HUES6 (cell line): Measurements from ENCODE around the gene TMEM63A.
"Not testable (repeated sequence)": the region's sequence is repeated elsewhere in the genome, so short reads cannot be mapped to it uniquely, and the experiment has no call there.

Experiments used
- H3K27ac ChIP-seq: 2 replicates; pipeline ENCODE4 v1.7.0; 2013; ENCODE audit warnings: low read depth, mild to moderate bottlenecking, low read length, inconsistent platforms
- H3K27me3 ChIP-seq: 2 replicates; pipeline ENCODE4 v1.6.1; 2013; ENCODE audit warnings: low read length; ENCODE audit not compliant: control insufficient read depth, insufficient read depth
- H3K36me3 ChIP-seq: 2 replicates; pipeline ENCODE4 v1.6.1; 2013; ENCODE audit warnings: low read length; ENCODE audit not compliant: control insufficient read depth, insufficient read depth
- H3K4me1 ChIP-seq: 2 replicates; pipeline ENCODE4 v1.6.1; 2013; ENCODE audit warnings: low read length; ENCODE audit not compliant: control insufficient read depth, insufficient read depth
- H3K4me3 ChIP-seq: 2 replicates; pipeline ENCODE4 v1.5.1; 2013; ENCODE audit warnings: low read depth, low read length
- H3K9ac ChIP-seq: one replicate; pipeline ENCODE4 v1.6.1; 2013; ENCODE audit warnings: mild to moderate bottlenecking, low read length
- H3K9me3 ChIP-seq: 2 replicates; pipeline ENCODE4 v1.6.1; 2013; ENCODE audit warnings: low read depth, low read length; ENCODE audit not compliant: control insufficient read depth, insufficient read depth

TMEM63A gene

DNA sequence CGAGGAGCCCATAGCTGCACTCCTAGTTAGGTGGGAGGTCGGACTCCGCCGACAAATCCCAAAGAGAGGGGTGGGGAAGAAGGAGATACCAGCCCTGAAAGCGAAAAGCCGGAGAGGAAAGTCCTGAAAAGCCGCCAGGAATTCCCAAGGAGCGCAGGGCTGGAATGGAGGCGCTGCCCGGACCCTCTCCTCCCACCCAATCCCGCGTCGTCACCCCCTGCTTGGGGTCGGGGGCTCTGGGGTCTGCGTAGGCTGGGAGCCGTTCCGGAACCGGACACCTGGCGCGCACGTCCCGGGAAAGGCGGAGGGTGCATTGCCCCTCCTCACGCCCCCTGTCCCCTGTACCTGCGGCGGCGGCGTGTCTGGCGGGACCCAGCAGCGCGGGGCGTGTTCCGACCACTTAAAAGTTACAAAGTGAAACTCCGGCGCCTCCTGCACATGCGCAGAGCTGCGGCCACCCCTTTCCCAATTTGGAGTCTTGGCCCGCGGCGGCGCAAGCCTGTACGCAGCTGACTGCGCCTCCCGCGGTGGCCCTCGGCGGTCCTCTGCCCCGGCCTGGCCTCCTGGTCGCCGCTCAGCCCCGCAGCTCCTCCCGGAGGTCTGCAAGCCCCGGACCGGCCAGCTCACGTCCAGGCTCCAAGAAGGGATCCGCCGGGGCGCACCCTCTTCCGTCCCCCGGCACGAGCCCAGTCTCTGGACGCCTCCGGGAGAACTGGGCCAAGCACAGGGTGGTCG is at the start of gene TMEM63A:
TMEM63A (minus strand) TSS at position 422 of the 735 bp plus-strand sequence. CDS start 4,800 bp downstream, outside the sequence.
- peaks cover 31% of the 10 kb centered on the region for H3K4me1 ChIP-seq
- peak within 1 kb of the TSS; percentile 98 for H3K9ac ChIP-seq
- H3K9me3 ChIP-seq = no peaks in the 10 kb centered on the region
- H3K27ac ChIP-seq = peak within 1 kb of the TSS; percentile 95
- peak within 1 kb of the TSS; percentile 97 for H3K4me3 ChIP-seq
- H3K36me3 ChIP-seq = peaks cover 20% of the 10 kb centered on the region
- peaks cover 4% of the 10 kb centered on the region; the same call in 1 of the 2 replicates for H3K27me3 ChIP-seq

DNA sequence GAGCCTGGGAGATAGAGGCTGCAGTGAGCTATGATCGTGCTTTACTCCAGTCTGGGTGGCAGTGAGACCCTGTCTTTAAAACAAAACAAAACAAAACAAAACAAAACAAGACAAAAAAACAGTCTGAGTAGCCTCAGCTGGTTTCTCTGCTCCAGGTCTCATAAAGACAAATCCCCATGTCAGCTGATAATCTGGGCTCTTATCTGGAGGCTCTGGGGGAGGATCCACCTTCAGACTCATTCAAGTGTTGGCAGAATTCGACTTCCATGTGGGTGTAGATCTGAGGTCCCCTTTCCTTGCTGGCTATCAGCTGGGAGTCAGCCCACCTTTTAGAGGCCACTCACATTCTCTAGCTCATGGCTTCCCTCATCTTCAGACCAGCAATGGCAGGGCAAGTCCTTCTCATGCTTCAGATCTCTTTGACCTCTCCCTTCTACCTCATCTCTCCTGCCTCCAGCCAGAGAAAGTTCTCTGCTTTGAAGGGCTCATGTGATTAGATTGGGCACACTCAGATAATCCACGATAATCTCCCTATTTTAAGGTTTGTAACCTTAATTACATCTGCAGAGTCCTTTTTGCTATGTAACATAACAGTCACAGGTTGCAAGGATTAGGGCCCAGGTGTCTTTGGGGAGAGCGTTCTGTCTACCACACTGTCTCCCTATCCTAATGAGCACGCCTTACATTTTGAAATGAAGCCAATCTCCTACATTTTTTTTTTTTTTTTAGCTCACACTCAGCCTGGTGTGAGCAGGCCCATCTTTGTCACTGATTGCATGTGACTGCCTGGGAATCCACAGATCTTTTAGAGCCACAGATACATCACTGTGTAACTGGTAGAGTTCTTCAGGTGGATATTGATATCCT is 49.3 kb upstream of the TMEM63A start:
- Histone ChIP-seq H3K4me1 (peaks cover 3% of the 10 kb centered on the region; the same call in 1 of the 2 replicates), H3K9ac (no peak overlapping the region), H3K27ac (no peak overlapping the region), H3K9me3 (no peaks in the 10 kb centered on the region), H3K27me3 (no peaks in the 10 kb centered on the region), H3K4me3 (no peak overlapping the region), H3K36me3 (no peaks in the 10 kb centered on the region)

DNA sequence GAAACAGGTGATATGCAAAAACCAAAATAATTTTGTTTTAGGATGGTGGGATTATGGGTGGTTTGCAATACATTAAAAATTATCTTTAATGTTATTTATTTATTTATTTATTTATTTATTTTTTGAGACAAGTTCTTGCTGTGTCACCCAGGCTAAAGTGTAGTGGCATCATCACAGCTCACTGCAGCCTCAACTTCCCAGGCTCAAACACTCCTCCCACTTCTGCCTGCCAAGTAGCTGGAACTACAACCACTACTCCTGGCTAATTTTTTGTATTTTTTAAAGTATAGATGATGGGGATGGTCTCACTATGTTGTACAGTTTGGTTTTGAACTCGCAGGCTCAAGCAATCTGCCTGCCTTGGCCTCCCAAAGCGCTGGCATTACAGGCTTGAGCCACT is 48.4 kb upstream of the TMEM63A start:
- Histone ChIP-seq H3K9me3 (no peaks in the 10 kb centered on the region), H3K27me3 (no peaks in the 10 kb centered on the region), H3K4me3 (no peak overlapping the region), H3K4me1 (peaks cover 3% of the 10 kb centered on the region; the same call in 1 of the 2 replicates), H3K27ac (no peak overlapping the region), H3K9ac (no peak overlapping the region), H3K36me3 (no peaks in the 10 kb centered on the region)

DNA sequence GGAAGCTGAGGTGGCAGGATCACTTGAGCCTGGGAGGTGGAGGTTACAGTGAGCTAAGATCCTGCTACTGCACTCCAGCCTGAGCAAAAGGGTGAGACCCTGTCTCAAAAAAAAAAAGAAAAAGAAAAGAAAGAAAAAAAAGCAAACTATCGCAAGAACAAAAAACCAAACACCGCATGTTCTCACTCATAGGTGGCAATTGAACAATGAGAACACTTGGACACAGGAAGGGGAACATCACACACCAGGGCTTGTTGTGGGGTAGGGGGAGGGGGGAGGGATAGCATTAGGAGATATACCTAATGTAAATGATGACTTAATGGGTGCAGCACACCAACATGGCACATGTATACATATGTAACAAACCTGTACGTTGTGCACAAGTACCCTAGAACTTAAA is 47.3 kb upstream of the TMEM63A start:
- H3K36me3 ChIP-seq, H3K4me1 ChIP-seq, H3K27ac ChIP-seq, H3K9me3 ChIP-seq, H3K4me3 ChIP-seq, H3K9ac ChIP-seq, H3K27me3 ChIP-seq: not testable (repeated sequence)

DNA sequence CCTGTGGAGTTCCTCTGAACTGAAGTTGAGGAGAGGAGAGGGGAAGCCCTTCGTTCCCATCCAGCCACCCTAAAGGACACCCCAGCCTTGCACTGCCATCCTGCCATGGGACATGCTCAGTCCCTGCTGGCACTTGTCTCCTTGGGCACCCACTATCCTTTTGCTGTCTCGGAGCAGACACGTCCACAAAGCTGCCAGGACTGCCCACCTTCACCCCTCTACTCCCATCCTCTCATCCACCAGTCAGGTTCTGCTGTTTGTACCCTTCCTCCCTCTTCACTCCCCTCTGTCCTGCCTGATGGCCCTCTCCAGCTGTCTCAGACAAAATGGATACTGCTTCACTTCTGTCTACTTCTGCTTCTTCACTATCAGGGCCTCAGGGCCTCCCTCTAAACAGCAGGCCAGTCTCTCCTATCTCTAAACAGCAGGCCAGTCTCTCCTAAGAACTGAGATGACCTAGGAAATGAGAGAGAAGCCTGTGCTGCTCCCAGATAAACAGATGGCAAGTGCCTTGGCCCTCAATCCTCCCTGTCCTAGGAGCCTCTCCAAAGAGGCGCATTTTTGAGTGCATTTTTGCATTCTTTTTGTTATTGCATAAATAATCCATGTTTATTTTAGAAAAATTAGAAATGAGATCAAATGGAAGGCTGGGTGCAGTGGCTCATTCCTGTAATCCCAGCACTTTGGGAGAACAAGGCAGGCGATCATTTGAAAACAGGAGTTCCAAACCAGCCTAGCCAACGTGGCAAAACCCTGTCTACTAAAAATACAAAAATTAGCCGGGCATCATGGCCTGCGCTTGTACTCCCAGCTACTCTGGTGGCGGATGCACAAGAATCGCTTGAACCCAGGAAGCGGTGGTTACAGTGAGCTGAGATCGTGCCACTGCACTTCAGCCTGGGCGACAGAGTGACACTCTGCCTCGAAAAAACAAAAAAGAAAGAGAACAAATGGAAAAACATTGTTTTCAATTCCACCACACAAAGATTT is 46.3 kb upstream of the TMEM63A start:
- Histone ChIP-seq H3K36me3 (no peaks in the 10 kb centered on the region), H3K27ac (no peak overlapping the region; the same call in 1 of the 2 replicates), H3K9ac (peak overlapping the region; percentile 13)

DNA sequence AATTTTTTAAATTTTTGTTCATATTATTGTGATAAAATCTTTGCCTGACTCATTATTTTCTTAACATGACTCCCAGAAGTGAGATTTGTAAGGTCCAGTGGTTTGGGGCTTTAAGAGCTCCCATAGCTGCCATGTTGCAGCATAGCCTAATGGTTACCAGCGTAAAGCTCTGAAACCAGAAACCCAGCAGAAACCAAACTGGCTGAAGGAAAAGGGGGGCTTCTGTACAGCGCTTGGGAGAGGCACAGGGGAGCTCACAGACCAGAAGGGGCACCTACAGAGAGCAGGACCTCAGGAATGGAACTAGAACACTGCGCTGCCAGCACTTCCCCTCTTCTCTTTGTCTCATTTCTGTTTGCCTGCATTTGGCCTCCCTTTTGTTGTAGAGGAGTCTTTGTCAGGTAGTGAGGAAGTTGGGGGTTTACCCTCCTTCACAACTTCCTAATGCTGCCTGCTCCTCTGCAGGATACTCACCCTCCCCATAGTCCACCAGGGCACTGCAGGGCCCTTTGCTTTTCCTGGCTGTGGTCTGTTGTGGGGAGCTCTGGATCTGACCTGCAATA is 44.5 kb upstream of the TMEM63A start:
- H3K27me3 ChIP-seq = no peaks in the 10 kb centered on the region
- H3K4me1 ChIP-seq = peaks cover 11% of the 10 kb centered on the region; the same call in 1 of the 2 replicates
- no peak overlapping the region for H3K27ac ChIP-seq
- H3K4me3 ChIP-seq = no peak overlapping the region
- H3K36me3 ChIP-seq = peaks cover 13% of the 10 kb centered on the region
- H3K9me3 ChIP-seq = no peaks in the 10 kb centered on the region
- H3K9ac ChIP-seq = no peak overlapping the region

More for the DNA sequence above, 46.3 kb upstream of the TMEM63A start:
- no peaks in the 10 kb centered on the region for H3K27me3 ChIP-seq
- no peaks in the 10 kb centered on the region for H3K9me3 ChIP-seq
- no peak overlapping the region for H3K4me3 ChIP-seq
- peaks cover 7% of the 10 kb centered on the region; the same call in 1 of the 2 replicates for H3K4me1 ChIP-seq

DNA sequence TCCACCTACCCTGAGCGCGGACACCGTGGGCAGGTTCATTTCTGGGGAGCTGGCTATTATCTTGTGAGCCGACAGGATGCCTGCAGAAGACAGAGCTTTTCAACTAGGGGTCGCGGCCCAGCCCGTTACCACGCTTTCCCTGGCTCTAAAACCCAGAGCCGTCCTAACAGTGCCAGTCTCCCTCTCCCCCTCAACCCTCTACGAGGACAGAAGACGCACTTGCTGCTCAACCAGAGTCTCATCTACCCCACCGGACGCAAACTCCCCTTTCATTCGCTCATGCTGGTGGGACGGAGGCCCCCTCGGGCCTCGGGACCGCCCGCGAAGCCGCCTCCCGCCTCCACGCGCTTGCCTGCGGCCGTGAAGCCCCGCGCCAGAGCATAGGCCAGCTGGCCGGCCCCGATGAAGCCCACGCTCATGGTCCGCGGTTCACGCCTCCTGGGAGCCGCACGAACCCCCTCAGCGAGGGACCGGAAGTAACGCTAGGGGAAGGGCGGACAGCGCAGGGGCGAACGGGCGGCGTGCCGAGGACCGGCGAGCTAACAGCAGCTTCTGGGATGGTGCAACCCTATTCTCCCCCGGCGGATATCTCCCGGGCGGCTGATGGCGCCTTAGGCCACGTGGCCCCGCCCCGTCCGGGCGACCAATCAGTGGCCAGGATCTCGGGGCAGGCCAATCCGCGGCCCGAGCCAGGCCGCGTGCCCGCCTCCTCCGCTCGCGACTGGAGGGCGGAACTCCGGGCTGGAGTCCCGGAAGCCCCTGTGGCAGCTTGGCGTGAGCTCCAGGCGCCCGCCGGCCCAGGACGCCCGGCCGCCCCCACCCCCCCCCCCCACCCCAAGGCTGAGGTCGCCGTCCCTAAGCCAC is 41.7 kb upstream of the TMEM63A start, which contains the start of gene PYCR2:
PYCR2 (minus strand) TSS at position 559 of the 864 bp plus-strand sequence; CDS start at position 419, 140 bp downstream.
- Histone ChIP-seq H3K4me1 (peaks cover 8% of the 10 kb centered on the region; the same call in 1 of the 2 replicates), H3K4me3 (peak within 1 kb of the TSS; percentile 79)

DNA sequence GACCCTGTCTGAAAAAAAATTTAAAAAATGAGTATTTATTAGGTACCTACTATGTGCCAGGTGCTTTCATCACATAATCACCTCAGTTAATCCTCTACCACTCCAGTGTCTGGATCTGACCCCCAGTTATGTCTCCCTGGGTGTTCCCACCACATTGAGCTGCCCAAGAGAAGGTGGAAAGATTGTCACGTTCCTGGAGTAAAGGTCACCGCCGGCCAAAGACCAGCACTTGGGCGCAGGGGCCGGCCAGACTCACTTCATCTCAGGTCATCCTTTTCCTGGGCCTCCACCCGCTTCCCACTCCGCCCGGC is 41.2 kb upstream of the TMEM63A start:
- Histone ChIP-seq H3K4me3 (peak overlapping the region; percentile 79), H3K27me3 (no peaks in the 10 kb centered on the region), H3K27ac (peak overlapping the region; percentile 96; the same call in 1 of the 2 replicates), H3K4me1 (peaks cover 8% of the 10 kb centered on the region; the same call in 1 of the 2 replicates), H3K9ac (peak overlapping the region; percentile 93), H3K9me3 (no peaks in the 10 kb centered on the region), H3K36me3 (peaks cover 37% of the 10 kb centered on the region)

More for the DNA sequence above, 41.7 kb upstream of the TMEM63A start, which contains the start of gene PYCR2:
- peak within 1 kb of the TSS; percentile 96 for H3K27ac ChIP-seq
- peaks cover 37% of the 10 kb centered on the region for H3K36me3 ChIP-seq
- no peaks in the 10 kb centered on the region for H3K27me3 ChIP-seq
- peak within 1 kb of the TSS; percentile 93 for H3K9ac ChIP-seq
- no peaks in the 10 kb centered on the region for H3K9me3 ChIP-seq

DNA sequence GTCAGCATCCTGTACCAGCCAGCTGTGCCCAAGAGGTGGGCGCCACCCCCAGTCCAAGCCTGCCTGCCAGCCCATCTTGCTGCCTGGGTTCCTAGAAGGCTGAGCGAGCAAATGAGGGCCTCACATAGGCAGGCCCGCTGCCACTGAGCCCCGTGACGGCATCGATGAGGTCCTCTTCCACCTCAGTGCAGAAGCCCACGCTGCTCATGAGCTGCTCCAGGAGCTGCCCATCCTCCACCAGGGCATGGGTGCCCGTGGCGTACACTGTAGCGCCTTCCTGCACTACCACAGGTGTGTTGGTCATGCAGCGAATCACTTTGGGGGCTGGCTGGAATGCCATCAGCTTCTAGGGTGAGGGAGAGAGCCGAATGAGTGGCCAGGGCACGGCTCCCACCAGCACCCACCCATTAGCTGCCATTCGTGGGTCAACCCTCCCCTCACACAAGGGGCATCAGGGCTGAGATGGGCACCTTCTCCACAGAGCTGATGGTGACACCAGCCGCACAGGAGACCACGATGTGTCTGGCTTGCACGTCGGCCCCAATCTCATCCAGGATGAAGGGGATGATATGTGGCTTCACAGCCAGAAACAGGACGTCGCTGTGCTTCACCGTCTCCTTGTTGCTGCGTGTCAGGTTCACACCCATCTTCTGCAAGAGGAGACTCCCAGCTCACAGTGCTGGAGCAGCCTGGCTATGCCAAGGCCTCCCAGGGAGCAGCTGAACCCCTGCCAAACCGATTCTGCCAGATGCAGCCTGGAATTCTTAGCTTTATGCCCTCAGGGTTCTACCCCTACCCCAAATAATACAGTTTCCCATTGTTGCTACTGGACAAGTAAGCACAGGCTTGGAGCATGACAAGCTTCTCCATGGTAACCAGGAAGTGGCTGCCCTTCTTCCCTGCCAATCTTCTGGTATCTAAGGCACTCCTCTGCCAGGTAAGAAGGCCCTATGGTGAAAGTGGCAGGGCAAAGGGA is 39.8 kb upstream of the TMEM63A start:
- no peak overlapping the region for H3K4me3 ChIP-seq
- H3K27me3 ChIP-seq = no peaks in the 10 kb centered on the region
- H3K9me3 ChIP-seq = no peaks in the 10 kb centered on the region
- peaks cover 45% of the 10 kb centered on the region for H3K36me3 ChIP-seq
- H3K9ac ChIP-seq = no peak overlapping the region
- no peak overlapping the region for H3K27ac ChIP-seq
- H3K4me1 ChIP-seq = peaks cover 8% of the 10 kb centered on the region; the same call in 1 of the 2 replicates
